Stimulated activated CD8-positive, alpha-beta memory T cell treated with anti-CD3 and anti-CD28 coated beads, Interleukin-7, amount 100 ng/mL, for 1 hour (primary cell): ENCODE results near the gene AKT1.
A peak's percentile ranks its signal among the peaks of the same experiment; 100 is the strongest.
"Not testable (repeated sequence)": the region's sequence is repeated elsewhere in the genome, so short reads cannot be mapped to it uniquely, and the experiment has no call there.

Experiments used
- DNase-seq, 2 donors: peaks; one replicate each; pipeline ENCODE4 v3.0.0-alpha.2; 2020; ENCODE audit warnings: low read depth in 2 of 2

AKT1 gene

GRCh38 chr14:104753528-104754212 lies 41.9 kb downstream of the AKT1 start:
- no peak for DNase-seq

- peak; percentile 99 for DNase-seq
These were observed 42.6 kb downstream of the AKT1 start, which contains the start of gene SIVA1 for GRCh38 chr14:104752735-104753527. TSS of gene SIVA1 (plus strand) at chr14:104753147. CDS start at chr14:104753202, 55 bp downstream.

- DNase-seq: no peak
These were observed 43.2 kb downstream of the AKT1 start for GRCh38 chr14:104752423-104752734.

GRCh38 chr14:104751539-104752422 lies 43.8 kb downstream of the AKT1 start:
- no peak for DNase-seq

- DNase-seq: not testable (repeated sequence)
These were observed 44.8 kb downstream of the AKT1 start for GRCh38 chr14:104750753-104751057.

DNA sequence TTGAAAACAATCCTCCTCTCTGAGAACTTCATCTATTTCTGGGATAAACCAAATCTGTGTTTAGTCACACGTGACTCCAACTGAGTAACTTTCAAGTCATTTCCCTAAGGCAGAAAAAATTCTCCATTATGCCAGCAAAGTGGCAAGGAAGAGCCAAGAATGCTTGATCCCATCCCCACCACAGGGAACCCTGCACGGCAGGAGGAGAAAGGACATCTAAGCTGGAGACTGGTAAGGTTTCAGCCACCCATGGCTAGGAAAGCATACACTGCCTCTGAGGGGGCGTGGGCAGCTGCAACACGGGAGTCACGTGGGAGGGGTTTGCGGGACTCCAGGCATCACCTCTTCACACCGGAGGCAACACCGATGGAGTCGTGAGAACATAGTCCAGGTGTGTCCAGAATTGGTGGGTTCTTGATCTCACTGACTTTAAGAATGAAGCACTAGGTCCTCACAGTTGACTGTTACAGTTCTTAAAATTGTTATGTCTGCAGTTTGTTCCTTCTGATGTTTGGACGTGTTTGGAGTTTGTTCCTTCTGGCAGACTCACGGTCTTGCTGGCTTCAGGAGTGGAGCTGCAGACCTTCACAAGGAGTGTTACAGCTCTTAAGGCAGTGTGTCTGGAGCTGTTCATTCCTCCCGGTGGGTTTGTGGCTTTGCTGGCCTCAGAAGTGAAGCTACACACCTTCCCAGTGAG lies 45.3 kb downstream of the AKT1 start:
- no peak for DNase-seq

- DNase-seq: no peak
These were observed 46.4 kb downstream of the AKT1 start for GRCh38 chr14:104749111-104749649.

DNA sequence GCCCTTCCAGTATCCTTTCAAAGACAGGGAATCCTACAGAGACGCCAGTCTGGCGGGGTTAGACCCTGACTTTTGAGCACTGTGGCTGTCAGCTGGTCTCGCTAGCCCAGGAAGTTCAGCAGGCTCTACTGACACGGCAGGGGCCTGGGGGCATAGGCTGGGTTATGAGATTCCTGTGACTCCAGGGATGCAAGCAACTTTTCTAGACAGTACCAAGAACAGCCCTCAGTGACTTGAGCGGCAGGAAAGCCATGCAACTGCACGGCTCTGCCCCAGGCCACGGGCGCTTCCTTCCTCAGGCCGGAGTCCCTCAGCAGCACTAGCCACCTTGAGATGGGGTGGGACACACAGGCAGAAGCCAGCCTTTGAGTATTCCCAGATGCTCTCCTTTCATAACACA lies 47.7 kb downstream of the AKT1 start:
- DNase-seq: no peak

DNA sequence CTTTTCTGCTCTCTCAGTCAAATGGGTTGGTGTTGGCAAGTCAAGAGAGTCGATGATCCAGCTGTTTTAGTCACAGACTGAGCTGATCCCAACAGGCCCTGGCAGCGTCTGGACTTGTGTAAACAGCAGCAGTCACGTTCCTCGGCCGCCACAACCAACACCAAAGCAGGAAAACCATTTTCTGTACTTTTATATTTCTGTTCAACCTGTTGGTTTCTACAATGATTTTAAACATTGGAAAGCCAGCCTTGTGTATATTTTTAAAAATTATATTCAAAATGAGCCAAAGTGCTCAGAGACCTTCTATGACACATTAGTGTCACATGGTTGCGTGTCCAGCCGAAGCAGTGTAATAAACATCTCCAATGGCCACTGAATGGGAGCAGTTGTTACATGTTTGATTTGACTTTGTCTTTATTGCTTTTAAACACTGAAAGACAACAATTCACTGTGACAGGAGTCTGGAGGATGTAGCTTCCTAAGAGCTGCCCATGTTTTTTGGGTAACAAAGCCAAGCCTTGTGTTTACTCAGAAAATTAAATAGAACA lies 48.5 kb downstream of the AKT1 start:
- no peak for DNase-seq

DNA sequence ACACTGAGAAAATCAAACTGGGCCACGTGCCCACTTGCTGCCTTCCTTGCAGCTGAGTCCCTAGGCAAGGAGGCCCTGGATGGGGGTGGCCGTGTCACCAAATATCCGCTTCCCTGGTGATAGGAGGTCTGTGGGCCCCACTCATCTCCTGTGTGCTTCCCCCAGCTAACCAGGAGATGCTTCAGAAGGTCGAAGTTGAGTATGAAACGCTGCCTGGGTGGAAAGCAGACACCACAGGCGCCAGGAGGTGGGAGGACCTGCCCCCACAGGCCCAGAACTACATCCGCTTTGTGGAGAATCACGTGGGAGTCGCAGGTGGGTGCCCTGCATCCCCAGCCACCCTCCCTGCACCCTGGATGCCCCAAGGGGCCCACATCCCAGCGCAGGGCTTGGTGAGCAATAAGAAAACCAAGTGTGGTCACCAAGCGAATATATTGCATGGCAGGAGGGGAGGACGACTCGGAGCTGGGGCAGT lies 49.4 kb downstream of the AKT1 start:
- DNase-seq: no peak

GRCh38 chr14:104745431-104745830 lies 50.1 kb downstream of the AKT1 start:
- no peak for DNase-seq

GRCh38 chr14:104744484-104744883 lies 51.1 kb downstream of the AKT1 start:
- no peak for DNase-seq

- no peak for DNase-seq
These were observed 51.8 kb downstream of the AKT1 start for GRCh38 chr14:104743461-104744380.

GRCh38 chr14:104742586-104743455 lies 52.7 kb downstream of the AKT1 start:
- no peak for DNase-seq

DNA sequence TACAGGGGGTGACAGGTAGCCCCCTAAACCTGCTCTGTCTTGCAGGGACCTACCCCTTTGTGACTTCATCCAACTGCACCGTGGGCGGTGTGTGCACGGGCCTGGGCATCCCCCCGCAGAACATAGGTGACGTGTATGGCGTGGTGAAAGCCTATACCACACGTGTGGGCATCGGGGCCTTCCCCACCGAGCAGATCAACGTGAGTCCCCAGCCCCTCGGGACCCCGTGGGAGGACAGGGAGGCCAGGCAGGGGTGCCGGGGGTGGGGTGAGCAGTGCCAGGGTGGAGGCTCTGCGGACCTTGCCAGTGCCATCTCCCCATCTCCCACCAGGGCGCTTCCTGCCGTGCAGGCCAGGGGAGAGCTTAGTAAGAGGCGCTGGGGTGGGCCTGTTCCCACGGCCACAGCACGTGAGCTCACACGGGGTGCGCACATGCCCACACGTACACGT lies 53.7 kb downstream of the AKT1 start:
- no peak for DNase-seq

DNA sequence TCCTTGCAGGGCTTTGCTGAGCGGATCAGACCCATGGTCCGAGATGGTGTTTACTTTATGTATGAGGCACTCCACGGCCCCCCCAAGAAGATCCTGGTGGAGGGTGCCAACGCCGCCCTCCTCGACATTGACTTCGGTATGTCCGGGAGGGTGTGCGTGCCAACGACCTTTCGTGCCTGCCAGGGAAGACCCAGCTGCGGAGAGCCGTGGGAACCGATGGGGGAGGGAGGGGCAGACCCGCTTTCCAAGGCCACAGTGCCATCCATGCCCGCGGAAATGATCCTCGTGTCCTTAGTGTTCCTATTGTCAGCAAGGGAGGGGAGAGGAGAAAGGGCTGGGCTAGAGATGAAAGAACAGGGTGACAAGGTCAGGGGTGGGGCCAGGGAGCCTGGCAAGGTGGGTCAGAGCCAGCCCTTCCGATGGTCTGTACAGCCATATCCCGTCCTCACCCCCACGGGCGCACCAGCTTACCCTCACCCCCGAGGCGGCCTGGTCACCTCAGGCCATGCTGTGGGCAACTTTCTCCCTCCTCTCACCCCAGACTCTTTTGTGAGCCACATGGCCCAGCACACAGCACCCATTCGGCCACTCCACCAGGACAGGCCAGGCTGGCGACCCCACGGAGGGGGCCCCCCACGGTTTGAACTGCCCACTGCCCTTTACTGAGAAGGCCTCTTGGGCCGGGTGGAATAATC lies 54.3 kb downstream of the AKT1 start:
- DNase-seq: no peak

GRCh38 chr14:104739546-104740516 lies 55.7 kb downstream of the AKT1 start:
- DNase-seq: no peak
